GM12878 (cell line): Measurements from ENCODE around the gene SHD. TPM values are rescaled to one million over a fixed set of nuclear protein-coding genes. Genes with fewer than 3 reads are reported as not detected.

Experiments
- BACH1 ChIP-seq: fragments of 450-650 bp; IDR thresholded peaks from 2 replicates; pipeline ENCODE4 v1.6.1; 2017; ENCODE audit warnings: mild to moderate bottlenecking, borderline replicate concordance
- BMI1 ChIP-seq: fragments of 450-650 bp; IDR thresholded peaks from 2 replicates; pipeline ENCODE4 v1.6.1; 2016; ENCODE audit warnings: mild to moderate bottlenecking, moderate library complexity, borderline replicate concordance
- BRCA1 ChIP-seq: IDR thresholded peaks from 2 replicates; pipeline ENCODE4 v1.6.1; 2011; ENCODE audit warnings: low read depth, low read length, improper control_type of control experiment
- CBX5 ChIP-seq: sonication (generic); IDR thresholded peaks from 2 replicates; pipeline ENCODE4 v1.6.1; 2016; ENCODE audit warnings: low read depth, moderate library complexity, mild to moderate bottlenecking, inconsistent platforms
- DPF2 ChIP-seq: fragments of 450-650 bp; IDR thresholded peaks from 2 replicates; pipeline ENCODE4 v1.6.1; 2017; ENCODE audit warnings: mild to moderate bottlenecking
- EGR1 ChIP-seq, 2 experiments: IDR thresholded peaks; 1 replicate in 1 of 2; 2 replicates in 1 of 2; pipeline ENCODE4 v1.6.1; 2011 to 2012; ENCODE audit warnings: low read depth in 2 of 2, low read length in 2 of 2, borderline replicate concordance in 1 of 2, mild to moderate bottlenecking in 1 of 2, moderate library complexity in 1 of 2
- FOS ChIP-seq: IDR thresholded peaks from 3 replicates; pipeline ENCODE4 v1.6.1; 2011; ENCODE audit warnings: borderline replicate concordance; ENCODE audit not compliant: insufficient read length; ENCODE audit errors: extremely low read depth
- FOXM1 ChIP-seq: IDR thresholded peaks from 2 replicates; pipeline ENCODE4 v1.6.1; 2012; ENCODE audit warnings: low read depth, mild to moderate bottlenecking, inconsistent platforms, low read length, moderate library complexity
- HDAC2 ChIP-seq: fragments of 200-600 bp; sonication (generic); IDR thresholded peaks from 2 replicates; pipeline ENCODE4 v1.6.1; 2017
- MEF2B ChIP-seq: fragments of 450-650 bp; IDR thresholded peaks from 2 replicates; pipeline ENCODE4 v1.6.1; 2018; ENCODE audit warnings: mild to moderate bottlenecking, moderate library complexity; ENCODE audit not compliant: partially characterized antibody, poor library complexity, severe bottlenecking
- MLLT1 ChIP-seq: fragments of 450-650 bp; IDR thresholded peaks from 2 replicates; pipeline ENCODE4 v1.6.1; 2016; ENCODE audit warnings: mild to moderate bottlenecking
- NBN ChIP-seq: fragments of 450-650 bp; IDR thresholded peaks from 2 replicates; pipeline ENCODE4 v1.6.1; 2016
- NFYA ChIP-seq: IDR thresholded peaks from 2 replicates; pipeline ENCODE4 v1.6.1; 2011; ENCODE audit warnings: low read depth, mild to moderate bottlenecking, low read length, improper control_type of control experiment, borderline replicate concordance
- NFYB ChIP-seq: IDR thresholded peaks from 2 replicates; pipeline ENCODE4 v1.6.1; 2011; ENCODE audit warnings: low read depth, mild to moderate bottlenecking, low read length, improper control_type of control experiment, moderate library complexity; ENCODE audit not compliant: insufficient read depth
- RBBP5 ChIP-seq: fragments of 200-600 bp; sonication (generic); conservative IDR thresholded peaks from 2 replicates; pipeline ENCODE4 v1.6.1; 2016
- RCOR1 ChIP-seq: conservative IDR thresholded peaks from 2 replicates; pipeline ENCODE4 v1.6.1; 2012; ENCODE audit warnings: low read depth, low read length, improper control_type of control experiment
- SKIL ChIP-seq: fragments of 450-650 bp; IDR thresholded peaks from 2 replicates; pipeline ENCODE4 v1.6.1; 2017; ENCODE audit warnings: mild to moderate bottlenecking, low read depth, inconsistent platforms; ENCODE audit not compliant: poor library complexity, severe bottlenecking
- SP1 ChIP-seq: IDR thresholded peaks from one replicate; pipeline ENCODE4 v1.6.1; 2011; ENCODE audit warnings: low read depth, low read length
- SREBF2 ChIP-seq: IDR thresholded peaks from 2 replicates; pipeline ENCODE4 v1.6.1; 2012; ENCODE audit warnings: mild to moderate bottlenecking, low read length
- STAT3 ChIP-seq: IDR thresholded peaks from 2 replicates; pipeline ENCODE4 v1.6.1; 2011; ENCODE audit warnings: low read depth, low read length, improper control_type of control experiment
- SUPT20H ChIP-seq: IDR thresholded peaks from 2 replicates; pipeline ENCODE4 v1.6.1; 2011; ENCODE audit warnings: low read depth, mild to moderate bottlenecking, low read length, moderate library complexity, borderline replicate concordance; ENCODE audit not compliant: control insufficient read depth
- polyA plus RNA-seq, 11 experiments: library from polyadenylated mRNA; depleted of rRNA in 4 of 11; unstranded in 6 of 11; stranded (reverse) in 5 of 11; fragments of >200 nt; fragmentation: Nextera tagmentation in 4 of 11; fragmentation: Illumina TruSeq in 1 of 11; extraction: Ambion mirVana in 4 of 11; extraction: Trizol in 1 of 11; gene quantifications; 1 replicate in 1 of 11; 2 replicates in 10 of 11; pipeline versions ENCODE4 v1.2.1 to v1.2.3, GENCODE V29; 2011 to 2016; ENCODE audit warnings: inconsistent platforms in 2 of 11, missing spikeins in 2 of 11, low read depth in 1 of 11
- total RNA-seq, 4 experiments: library from RNA; depleted of rRNA in 3 of 4; stranded (reverse); fragments of >200 nt in 3 of 4; fragmentation: Illumina TruSeq in 1 of 4; extraction: Trizol in 1 of 4; gene quantifications; 2 replicates each; pipeline versions ENCODE4 v1.2.1 to v1.2.3, GENCODE V29; 2013 to 2021
- TF ChIP-seq, protein P1 (sequence below): fragments of 450-650 bp; IDR thresholded peaks from 2 replicates; pipeline ENCODE4 v1.6.1; 2017; ENCODE audit warnings: mild to moderate bottlenecking, moderate library complexity
- TF ChIP-seq, protein P2 (sequence below): IDR thresholded peaks from 2 replicates; pipeline ENCODE4 v1.6.1; 2011; ENCODE audit warnings: borderline replicate concordance, low read depth, mild to moderate bottlenecking, moderate library complexity, mixed read lengths, low read length; ENCODE audit not compliant: insufficient read depth; ENCODE audit errors: extremely low read length

The SHD gene
- total and polyA plus RNA-seq, 10 of the 15 experiments (the other 5 are each of a cell fraction or from before 2014, with no cell fraction given) = 0.09 TPM; not detected in 9

- TF ChIP-seq BACH1 (no peak), EGR1 (IDR thresholded peaks at IDR 0.05; ENCODE audit: borderline replicate concordance in 1 of 2, low read depth in 2 of 2, low read length in 2 of 2) (peak in 1 of 2 experiments; percentile 60; a peak in 1 of 3 replicates), DPF2 (no peak), STAT3 (no peak), FOS (no peak), HDAC2 (peak; percentile 92; the same call in 1 of the 2 replicates), BMI1 (no peak), SUPT20H (no peak), SREBF2 (no peak), NBN (peak; percentile 92), RBBP5 (no peak), FOXM1 (no peak), MLLT1 (0 out of 2 replicates have a peak, but pooled peaks have one; percentile 45), RCOR1 (0 out of 2 replicates have a peak, but pooled peaks have one; percentile 56), MEF2B (no peak), NFYA (no peak), SKIL (no peak), SP1 (no peak), NFYB (no peak), CBX5 (no peak), BRCA1 (no peak)
- TF ChIP-seq, protein P1, sequence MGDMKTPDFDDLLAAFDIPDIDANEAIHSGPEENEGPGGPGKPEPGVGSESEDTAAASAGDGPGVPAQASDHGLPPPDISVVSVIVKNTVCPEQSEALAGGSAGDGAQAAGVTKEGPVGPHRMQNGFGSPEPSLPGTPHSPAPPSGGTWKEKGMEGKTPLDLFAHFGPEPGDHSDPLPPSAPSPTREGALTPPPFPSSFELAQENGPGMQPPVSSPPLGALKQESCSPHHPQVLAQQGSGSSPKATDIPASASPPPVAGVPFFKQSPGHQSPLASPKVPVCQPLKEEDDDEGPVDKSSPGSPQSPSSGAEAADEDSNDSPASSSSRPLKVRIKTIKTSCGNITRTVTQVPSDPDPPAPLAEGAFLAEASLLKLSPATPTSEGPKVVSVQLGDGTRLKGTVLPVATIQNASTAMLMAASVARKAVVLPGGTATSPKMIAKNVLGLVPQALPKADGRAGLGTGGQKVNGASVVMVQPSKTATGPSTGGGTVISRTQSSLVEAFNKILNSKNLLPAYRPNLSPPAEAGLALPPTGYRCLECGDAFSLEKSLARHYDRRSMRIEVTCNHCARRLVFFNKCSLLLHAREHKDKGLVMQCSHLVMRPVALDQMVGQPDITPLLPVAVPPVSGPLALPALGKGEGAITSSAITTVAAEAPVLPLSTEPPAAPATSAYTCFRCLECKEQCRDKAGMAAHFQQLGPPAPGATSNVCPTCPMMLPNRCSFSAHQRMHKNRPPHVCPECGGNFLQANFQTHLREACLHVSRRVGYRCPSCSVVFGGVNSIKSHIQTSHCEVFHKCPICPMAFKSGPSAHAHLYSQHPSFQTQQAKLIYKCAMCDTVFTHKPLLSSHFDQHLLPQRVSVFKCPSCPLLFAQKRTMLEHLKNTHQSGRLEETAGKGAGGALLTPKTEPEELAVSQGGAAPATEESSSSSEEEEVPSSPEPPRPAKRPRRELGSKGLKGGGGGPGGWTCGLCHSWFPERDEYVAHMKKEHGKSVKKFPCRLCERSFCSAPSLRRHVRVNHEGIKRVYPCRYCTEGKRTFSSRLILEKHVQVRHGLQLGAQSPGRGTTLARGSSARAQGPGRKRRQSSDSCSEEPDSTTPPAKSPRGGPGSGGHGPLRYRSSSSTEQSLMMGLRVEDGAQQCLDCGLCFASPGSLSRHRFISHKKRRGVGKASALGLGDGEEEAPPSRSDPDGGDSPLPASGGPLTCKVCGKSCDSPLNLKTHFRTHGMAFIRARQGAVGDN = no peak
- TF ChIP-seq, protein P2, sequence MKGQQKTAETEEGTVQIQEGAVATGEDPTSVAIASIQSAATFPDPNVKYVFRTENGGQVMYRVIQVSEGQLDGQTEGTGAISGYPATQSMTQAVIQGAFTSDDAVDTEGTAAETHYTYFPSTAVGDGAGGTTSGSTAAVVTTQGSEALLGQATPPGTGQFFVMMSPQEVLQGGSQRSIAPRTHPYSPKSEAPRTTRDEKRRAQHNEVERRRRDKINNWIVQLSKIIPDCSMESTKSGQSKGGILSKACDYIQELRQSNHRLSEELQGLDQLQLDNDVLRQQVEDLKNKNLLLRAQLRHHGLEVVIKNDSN = no peak
Measured at GRCh38 chr19:4233282-4233853, 45.7 kb upstream of the SHD start (continued).
